Measurements from ENCODE around the gene LCE1E.

DNA sequence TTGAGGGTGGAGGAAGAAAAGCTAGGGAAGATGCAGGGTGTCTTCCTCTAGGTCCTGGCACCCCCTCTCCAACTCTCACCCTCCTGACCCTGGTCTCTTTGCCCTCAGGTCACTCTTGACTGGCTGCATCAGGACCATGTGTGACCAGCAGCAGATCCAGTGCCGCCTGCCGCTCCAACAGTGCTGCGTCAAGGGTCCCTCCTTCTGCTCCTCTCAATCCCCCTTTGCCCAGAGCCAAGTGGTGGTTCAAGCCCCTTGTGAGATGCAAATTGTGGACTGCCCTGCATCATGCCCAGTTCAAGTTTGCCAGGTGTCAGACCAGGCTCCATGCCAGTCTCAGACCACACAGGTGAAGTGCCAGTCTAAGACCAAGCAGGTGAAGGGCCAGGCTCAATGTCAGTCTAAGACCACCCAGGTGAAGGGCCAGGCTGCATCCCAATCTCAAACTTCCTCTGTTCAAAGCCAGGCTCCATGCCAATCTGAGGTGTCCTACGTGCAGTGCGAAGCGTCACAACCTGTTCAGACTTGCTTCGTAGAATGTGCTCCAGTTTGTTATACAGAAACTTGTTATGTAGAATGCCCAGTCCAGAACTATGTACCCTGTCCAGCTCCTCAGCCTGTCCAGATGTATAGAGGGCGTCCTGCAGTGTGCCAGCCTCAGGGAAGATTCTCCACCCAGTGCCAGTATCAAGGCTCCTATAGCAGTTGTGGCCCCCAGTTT, 26.4 kb upstream of the LCE1E start:
- TF ChIP-seq CTCF (IDR thresholded peaks at IDR 0.05; ENCODE audit: borderline replicate concordance, extremely low read depth, low read length, poor library complexity, severe bottlenecking): no peak
- TF ChIP-seq EZH2 (IDR thresholded peaks at IDR 0.05; ENCODE audit: borderline replicate concordance, low read depth, low read length, severe bottlenecking): no peak
